Measurements from ENCODE around the gene ATAD3C. TPM values are rescaled to one million over a fixed set of nuclear protein-coding genes. Genes with fewer than 3 reads are reported as not detected.

ATAD3C gene
- total and polyA plus RNA-seq, 12 donors: under 0.01 to 1.4 (median 0.69) TPM; not detected in 3

GRCh38 chr1:1418464-1419362 is 30.8 kb upstream of the ATAD3C start:
- WGBS, 4 donors: 82 to 91% (median 88%) methylated on average over 17 to 26 of the region's 26 CpGs
- Histone ChIP-seq H3K4me3 (no peak overlapping the region), H3K36me3 (replicated peaks in 1 of 2) (no peaks in the 10 kb centered on the region), H3K4me1 (replicated peaks in 1 of 2) (no peaks in the 10 kb centered on the region), H3K9me3 (replicated peaks in 1 of 3) (no peaks in the 10 kb centered on the region), H3K27ac (no peak overlapping the region), H3K27me3 (no peaks in the 10 kb centered on the region)
- intact Hi-C loops (cut with DNase I): no loop called here
- TF ChIP-seq CTCF (IDR thresholded peaks at IDR 0.05) (no peak), POLR2A (IDR thresholded peaks at IDR 0.05) (no peak)
- DNase-seq: no peak

- Histone ChIP-seq H3K27ac (peak overlapping the region in 2 of 5 donors; percentile 38 to 40), H3K4me1 (replicated peaks in 1 of 2) (no peaks in the 10 kb centered on the region), H3K9me3 (replicated peaks in 1 of 3) (no peaks in the 10 kb centered on the region), H3K4me3 (peak overlapping the region in 1 of 4 donors; percentile 34), H3K27me3 (no peaks in the 10 kb centered on the region), H3K36me3 (replicated peaks in 1 of 2) (no peaks in the 10 kb centered on the region)
- 81 to 94% (median 87%) methylated on average over 15 to 21 of the region's 21 CpGs for WGBS, 4 donors
- DNase-seq: no peak
- intact Hi-C loops (cut with DNase I): no loop called here
- TF ChIP-seq POLR2A (IDR thresholded peaks at IDR 0.05) (no peak), CTCF (IDR thresholded peaks at IDR 0.05) (no peak)
Observed at GRCh38 chr1:1419363-1419812, 30.1 kb upstream of the ATAD3C start.

GRCh38 chr1:1419813-1420653 is 29.5 kb upstream of the ATAD3C start:
- H3K4me3 ChIP-seq: peak overlapping the region in 1 of 4 donors; percentile 34
- no peaks in the 10 kb centered on the region for H3K36me3 ChIP-seq (replicated peaks in 1 of 2)
- H3K9me3 ChIP-seq (replicated peaks in 1 of 3): no peaks in the 10 kb centered on the region
- DNase-seq: no peak
- peak overlapping the region in 2 of 5 donors; percentile 38 to 40 for H3K27ac ChIP-seq
- WGBS, 4 donors: 11 to 16% methylated on average over 71 to 112 of the region's 112 CpGs; no CpG with 5 or more reads in 2 of the 4 donors
- intact Hi-C loops (cut with DNase I): no loop called here
- no peaks in the 10 kb centered on the region for H3K4me1 ChIP-seq (replicated peaks in 1 of 2)
- H3K27me3 ChIP-seq: no peaks in the 10 kb centered on the region
- TF ChIP-seq CTCF (IDR thresholded peaks at IDR 0.05): no peak
- TF ChIP-seq POLR2A (IDR thresholded peaks at IDR 0.05): no peak

- H3K4me3 ChIP-seq: no peak overlapping the region
- TF ChIP-seq CTCF (IDR thresholded peaks at IDR 0.05): no peak
- no peak for TF ChIP-seq POLR2A (IDR thresholded peaks at IDR 0.05)
- H3K27me3 ChIP-seq: no peaks in the 10 kb centered on the region
- 69 to 93% (median 70%) methylated on average over 3 to 12 of the region's 12 CpGs; no CpG with 5 or more reads in 1 of the 4 donors for WGBS, 4 donors
- no peak overlapping the region for H3K27ac ChIP-seq
- no peaks in the 10 kb centered on the region for H3K4me1 ChIP-seq (replicated peaks in 1 of 2)
- intact Hi-C loops (cut with DNase I): no loop called here
- no peaks in the 10 kb centered on the region for H3K36me3 ChIP-seq (replicated peaks in 1 of 2)
- DNase-seq: no peak
- no peaks in the 10 kb centered on the region for H3K9me3 ChIP-seq (replicated peaks in 1 of 3)
Observed at GRCh38 chr1:1420654-1421141, 28.8 kb upstream of the ATAD3C start.

Measured in adrenal gland (tissue), 12 donors.